Stimulated activated CD4-positive, alpha-beta T cell treated with anti-CD3 and anti-CD28 coated beads, Interleukin-1b, Interleukin-23, amount 100 ng/mL, for 1 hour (primary cell): ENCODE results near the gene CLCN6.

Experiments used
- DNase-seq, 2 donors: peaks; one replicate each; pipeline ENCODE4 v3.0.0-alpha.2; 2020; ENCODE audit warnings: low read depth in 2 of 2

Gene CLCN6

GRCh38 chr1:11805422-11806306 lies at the start of gene CLCN6, which contains the start of gene MTHFR:
CLCN6 (plus strand) TSS chr1:11806191; CDS start chr1:11806263, 72 bp downstream.
MTHFR (minus strand) TSS chr1:11805964; CDS start chr1:11803116, 2,848 bp downstream.
- peak; percentile 91 to 94 for DNase-seq

GRCh38 chr1:11757047-11757446 lies 48.9 kb upstream of the CLCN6 start:
- no peak for DNase-seq

GRCh38 chr1:11759791-11760190 lies 46.2 kb upstream of the CLCN6 start:
- DNase-seq, result no peak

GRCh38 chr1:11761285-11761684 lies 44.7 kb upstream of the CLCN6 start:
- DNase-seq, result no peak

- peak in 1 of 2 donors; percentile 4 for DNase-seq
Measured at GRCh38 chr1:11761988-11762406, 44.0 kb upstream of the CLCN6 start, which contains the start of gene C1orf167. C1orf167 (plus strand) TSS chr1:11762193; CDS start chr1:11764401, 2,208 bp downstream.

GRCh38 chr1:11764115-11764514 lies 41.9 kb upstream of the CLCN6 start:
- no peak for DNase-seq

- DNase-seq, result no peak
Measured at GRCh38 chr1:11764519-11764918, 41.5 kb upstream of the CLCN6 start.

- DNase-seq, result no peak
Measured at GRCh38 chr1:11765661-11766428, 40.1 kb upstream of the CLCN6 start.

GRCh38 chr1:11766429-11766776 lies 39.6 kb upstream of the CLCN6 start:
- DNase-seq, result no peak

GRCh38 chr1:11767922-11768704 lies 37.9 kb upstream of the CLCN6 start:
- DNase-seq, result no peak

GRCh38 chr1:11768821-11769220 lies 37.2 kb upstream of the CLCN6 start:
- DNase-seq, result no peak

GRCh38 chr1:11769274-11769673 lies 36.7 kb upstream of the CLCN6 start:
- no peak for DNase-seq

GRCh38 chr1:11770011-11770410 lies 36.0 kb upstream of the CLCN6 start:
- no peak for DNase-seq

- no peak for DNase-seq
Measured at GRCh38 chr1:11771481-11772043, 34.4 kb upstream of the CLCN6 start.

- no peak for DNase-seq
Measured at GRCh38 chr1:11772458-11772857, 33.5 kb upstream of the CLCN6 start.

- no peak for DNase-seq
Measured at GRCh38 chr1:11774753-11775152, 31.2 kb upstream of the CLCN6 start.

GRCh38 chr1:11777658-11778322 lies 28.2 kb upstream of the CLCN6 start:
- DNase-seq, result no peak

GRCh38 chr1:11778336-11778735 lies 27.7 kb upstream of the CLCN6 start:
- no peak for DNase-seq

- no peak for DNase-seq
Measured at GRCh38 chr1:11778844-11779623, 27.0 kb upstream of the CLCN6 start.

- DNase-seq, result no peak
Measured at GRCh38 chr1:11779715-11780379, 26.1 kb upstream of the CLCN6 start.
